Measurements from ENCODE around the gene PURA. TPM values are rescaled to one million over a fixed set of nuclear protein-coding genes. Genes with fewer than 3 reads are reported as not detected.

Gene PURA
- 39.4 TPM for total RNA-seq

DNA sequence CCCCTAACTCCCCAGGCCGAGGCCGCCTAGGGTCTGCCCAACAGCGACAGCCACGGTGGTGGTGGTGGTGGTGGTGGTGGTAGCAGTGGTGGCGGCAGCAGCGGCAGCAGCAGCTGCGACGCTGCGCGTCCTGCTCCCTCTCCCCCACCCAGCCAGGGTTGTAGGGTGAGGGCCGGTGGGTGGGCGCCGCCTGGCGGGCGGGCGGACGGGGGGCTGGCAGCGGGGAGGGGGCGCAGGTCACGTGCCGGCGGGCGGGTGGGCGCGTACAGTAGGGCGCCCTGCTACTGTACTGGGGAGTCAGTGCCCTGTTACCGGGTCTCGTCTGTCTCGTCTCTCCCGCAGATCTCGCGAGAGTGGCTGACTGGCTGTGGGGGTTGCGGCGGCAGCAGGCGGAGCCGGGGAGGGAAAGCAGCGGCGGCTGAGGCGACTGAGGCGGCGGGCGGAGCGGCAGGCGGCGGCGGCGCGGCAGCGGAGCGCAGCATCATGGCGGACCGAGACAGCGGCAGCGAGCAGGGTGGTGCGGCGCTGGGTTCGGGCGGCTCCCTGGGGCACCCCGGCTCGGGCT lies at the start of gene PURA:
PURA (plus strand) TSS at position 411 of the 565 bp plus-strand sequence; CDS start at position 484, 73 bp downstream.
- DNase-seq (ENCODE audit: low spot score), result peak; percentile 97

- no peak for DNase-seq (ENCODE audit: low spot score)
These were observed 41.1 kb upstream of the PURA start for GRCh38 chr5:140072812-140073211.

DNA sequence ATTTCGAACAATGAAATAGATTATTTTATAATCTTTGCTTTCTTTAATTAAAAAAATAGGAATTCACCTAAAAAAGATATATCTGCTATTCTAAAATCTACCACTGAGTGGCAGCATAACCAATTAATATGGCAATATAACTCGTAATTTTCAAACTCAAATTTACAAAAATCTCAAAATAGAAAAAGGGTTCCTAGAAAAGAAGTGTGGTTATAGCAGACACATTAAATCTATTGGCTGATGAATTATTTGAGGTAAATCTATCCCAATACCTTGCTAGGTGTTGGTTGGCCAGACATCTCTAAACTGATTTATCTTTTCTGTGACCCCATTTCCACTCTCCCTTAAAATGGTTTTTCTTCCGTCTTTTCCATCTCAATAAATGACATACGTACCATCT lies 40.6 kb upstream of the PURA start:
- DNase-seq (ENCODE audit: low spot score), result no peak

DNA sequence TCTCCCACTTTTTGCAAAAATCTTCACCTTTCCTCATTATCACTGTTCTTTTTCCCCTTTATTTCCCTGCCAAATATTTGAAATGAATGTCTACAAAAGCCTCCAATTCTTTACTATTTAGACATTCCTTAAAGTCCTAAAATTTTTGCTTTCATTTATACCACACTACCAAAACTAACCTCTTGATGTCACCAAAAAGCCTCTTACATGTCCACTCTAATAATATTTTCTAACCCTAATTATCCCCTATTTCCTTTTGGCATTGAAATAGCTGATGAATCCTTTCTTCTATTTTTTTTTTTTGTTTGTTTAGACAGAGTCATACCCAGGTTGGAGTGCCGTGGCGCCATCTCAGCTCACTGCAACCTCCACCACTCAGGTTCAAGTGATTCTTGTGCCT lies 38.5 kb upstream of the PURA start:
- DNase-seq (ENCODE audit: low spot score), result no peak

DNA sequence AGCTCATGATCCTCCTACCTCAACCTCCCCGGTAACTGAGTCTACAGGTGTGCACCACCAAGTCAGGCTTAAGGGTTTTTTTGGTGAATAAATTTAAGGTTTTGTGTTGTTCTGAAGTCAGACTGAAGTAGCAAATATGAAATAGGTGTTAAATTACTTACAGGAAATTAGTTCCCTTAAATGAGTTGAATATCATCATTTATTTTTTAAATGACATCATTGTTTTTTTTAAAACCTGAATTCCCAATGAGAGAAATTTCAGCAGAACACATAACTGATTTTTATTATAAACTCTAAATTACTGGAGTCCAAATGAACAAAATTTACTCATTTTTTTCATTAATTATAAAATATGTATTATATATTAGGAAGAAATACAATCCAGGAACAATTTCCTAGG lies 37.8 kb upstream of the PURA start:
- DNase-seq (ENCODE audit: low spot score), result no peak

GRCh38 chr5:140076788-140077187 lies 37.1 kb upstream of the PURA start:
- no peak for DNase-seq (ENCODE audit: low spot score)

DNA sequence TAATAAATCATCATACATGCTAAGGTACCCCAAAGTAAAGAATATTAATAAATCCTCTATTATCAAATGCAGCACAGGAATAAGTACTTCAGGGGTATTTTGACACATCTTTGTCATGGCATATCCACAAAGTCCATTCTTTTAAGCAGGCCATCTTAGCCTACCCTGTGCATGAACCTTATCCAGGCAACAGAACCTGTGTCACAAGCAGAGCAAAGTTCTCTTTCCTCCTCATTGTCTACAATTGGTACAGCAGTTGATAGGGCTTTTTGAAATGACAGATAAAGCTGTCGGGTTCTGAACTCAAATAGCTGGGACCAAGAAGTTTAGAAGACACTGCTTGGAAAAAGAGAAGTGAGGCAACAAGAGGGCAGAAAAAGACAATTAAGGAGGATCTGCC lies 30.8 kb upstream of the PURA start:
- no peak for DNase-seq (ENCODE audit: low spot score)

GRCh38 chr5:140083650-140084049 lies 30.3 kb upstream of the PURA start:
- DNase-seq (ENCODE audit: low spot score), result no peak

GRCh38 chr5:140084541-140084940 lies 29.4 kb upstream of the PURA start:
- peak; percentile 23 for DNase-seq (ENCODE audit: low spot score)

GRCh38 chr5:140090251-140090650 lies 23.7 kb upstream of the PURA start:
- no peak for DNase-seq (ENCODE audit: low spot score)

DNA sequence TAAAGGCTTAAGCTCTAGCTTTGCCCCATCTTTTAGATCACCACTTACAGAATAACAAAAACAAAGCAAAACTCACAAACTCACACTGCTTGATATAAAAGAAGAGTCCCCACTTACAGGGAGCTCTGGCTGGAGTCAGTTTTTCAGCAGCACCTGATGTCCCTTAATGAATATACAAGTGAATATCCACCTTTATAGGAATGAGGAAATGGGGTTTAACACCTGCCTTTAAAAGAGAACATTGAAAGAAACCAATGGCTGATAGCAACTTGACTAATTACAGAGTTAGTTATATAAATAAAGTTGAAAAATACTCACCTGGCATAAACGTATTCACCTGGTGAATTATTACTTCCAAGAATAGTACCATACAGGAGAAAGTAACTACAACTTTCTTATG lies 20.7 kb upstream of the PURA start:
- DNase-seq (ENCODE audit: low spot score), result no peak

GRCh38 chr5:140093866-140094265 lies 20.0 kb upstream of the PURA start:
- no peak for DNase-seq (ENCODE audit: low spot score)

- DNase-seq (ENCODE audit: low spot score), result no peak
These were observed 19.0 kb upstream of the PURA start for GRCh38 chr5:140094889-140095288.

GRCh38 chr5:140101179-140101578 lies 12.7 kb upstream of the PURA start:
- DNase-seq (ENCODE audit: low spot score), result no peak

- no peak for DNase-seq (ENCODE audit: low spot score)
These were observed 10.8 kb upstream of the PURA start for GRCh38 chr5:140103154-140103553.

- no peak for DNase-seq (ENCODE audit: low spot score)
These were observed 9.8 kb upstream of the PURA start for GRCh38 chr5:140104100-140104499.

GRCh38 chr5:140106101-140106500 lies 7.8 kb upstream of the PURA start:
- no peak for DNase-seq (ENCODE audit: low spot score)

DNA sequence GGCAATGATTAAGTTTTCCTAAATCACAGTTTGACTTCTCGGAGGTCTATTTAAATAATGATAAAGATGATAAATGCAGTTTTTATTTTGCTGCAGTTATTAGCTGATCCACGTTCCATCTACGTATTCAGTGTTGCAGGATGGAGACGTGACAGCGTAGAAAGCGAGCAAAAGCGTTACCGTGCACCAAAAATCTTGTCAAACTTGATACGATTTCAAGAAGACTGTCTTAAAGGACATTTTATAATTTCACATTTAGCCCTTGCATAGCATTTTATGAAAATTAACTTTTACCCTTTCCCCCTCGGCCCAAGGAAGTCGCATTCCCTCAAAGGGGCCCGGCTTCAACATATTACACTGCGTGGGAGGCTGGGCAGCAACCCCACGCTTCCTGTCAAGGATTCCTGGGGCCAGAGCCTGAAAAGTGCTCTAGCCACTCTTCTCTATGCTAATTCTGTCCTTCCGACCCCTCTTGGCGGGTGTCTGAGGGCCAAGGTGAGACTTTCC lies 7.1 kb upstream of the PURA start:
- DNase-seq (ENCODE audit: low spot score), result no peak

GRCh38 chr5:140107312-140108092 lies 6.4 kb upstream of the PURA start:
- peak; percentile 94 for DNase-seq (ENCODE audit: low spot score)

DNA sequence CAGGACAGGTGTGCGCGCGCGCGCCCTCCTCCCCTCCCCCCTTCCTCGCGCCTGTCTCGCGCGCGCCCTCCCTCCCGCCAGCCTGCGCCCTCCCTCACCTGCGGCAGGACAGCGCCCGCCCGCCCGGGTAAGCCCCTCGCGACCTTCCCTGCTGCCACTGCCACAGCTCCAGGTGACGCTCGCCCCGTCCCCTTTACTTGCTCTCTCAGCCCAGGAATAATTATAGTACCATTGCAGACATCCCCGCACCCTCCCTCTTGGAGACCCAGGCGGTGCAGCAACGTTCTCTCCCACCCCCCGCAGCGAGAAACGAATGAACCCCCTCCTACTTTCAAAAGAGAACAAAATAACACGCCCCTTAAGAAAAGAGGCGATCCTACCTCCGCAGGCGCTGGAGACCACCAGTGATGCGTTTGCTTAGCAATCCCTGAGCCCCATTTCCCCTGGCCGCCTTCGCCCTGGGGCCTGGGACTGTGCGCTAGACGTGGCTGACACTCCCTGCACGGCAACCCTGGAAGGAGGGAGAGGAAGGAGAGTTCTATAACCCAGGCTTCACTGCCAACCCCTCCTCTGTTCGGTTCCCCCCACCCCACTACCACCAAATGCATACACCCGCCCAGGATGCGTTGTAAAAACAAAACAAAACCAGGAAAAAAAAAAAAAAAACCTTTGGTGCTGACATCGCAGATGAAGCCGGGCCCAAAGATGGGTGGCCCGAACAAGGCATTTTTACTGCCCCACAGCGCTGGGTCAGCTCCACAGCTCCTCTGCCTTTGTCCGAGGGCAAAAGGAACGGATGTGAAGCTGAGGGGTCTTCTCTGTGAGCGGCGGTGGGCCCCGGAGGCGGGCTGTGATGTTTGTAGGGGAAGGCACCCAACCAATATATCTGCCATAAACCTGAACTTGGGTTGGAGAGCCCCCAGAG lies 5.6 kb upstream of the PURA start:
- DNase-seq (ENCODE audit: low spot score), result peak; percentile 14

DNA sequence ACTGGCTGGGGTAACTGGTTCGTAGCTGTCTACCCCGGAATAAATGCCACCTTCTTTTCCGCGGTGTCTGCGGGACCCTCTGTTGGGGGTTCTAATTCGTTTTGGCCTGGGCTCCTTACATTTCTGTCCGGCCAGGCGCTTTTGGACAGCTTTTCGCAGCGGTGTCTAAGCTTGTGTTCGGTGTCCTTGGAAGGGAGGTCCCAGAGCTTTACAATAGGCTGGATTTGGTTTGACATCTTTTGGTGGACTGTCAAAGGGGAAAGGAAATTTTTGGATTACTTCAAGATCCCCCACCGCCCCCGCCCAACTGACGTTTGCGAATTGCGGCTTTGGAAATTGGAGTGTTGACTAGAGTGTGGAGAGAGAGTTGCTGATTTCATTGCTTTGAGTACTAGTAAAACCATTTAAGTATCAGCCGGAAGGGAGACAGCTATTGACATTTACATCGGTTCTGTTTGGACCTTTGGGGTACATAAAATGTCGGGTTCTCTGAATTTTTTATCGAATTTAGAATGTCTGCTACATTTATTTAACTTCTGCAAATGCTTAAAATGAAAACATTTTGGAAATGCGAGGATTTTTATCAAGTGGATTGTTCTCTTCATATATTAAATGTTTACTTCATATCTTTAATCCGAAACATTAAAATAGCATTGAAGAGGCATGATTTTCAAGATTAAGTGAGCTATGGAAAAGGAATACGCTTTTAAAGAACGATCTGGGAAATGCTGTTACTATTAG lies 4.7 kb upstream of the PURA start:
- no peak for DNase-seq (ENCODE audit: low spot score)

Measured in mucosa of gallbladder (tissue), 1 donor.